Measurements from ENCODE around the gene ZNF391. TPM values are rescaled to one million over a fixed set of nuclear protein-coding genes. Genes with fewer than 3 reads are reported as not detected.

The ZNF391 gene
- total and polyA plus RNA-seq, 2 of the 4 experiments (the other 2 are of a cell fraction) = 0.18 to 0.22 TPM

DNA sequence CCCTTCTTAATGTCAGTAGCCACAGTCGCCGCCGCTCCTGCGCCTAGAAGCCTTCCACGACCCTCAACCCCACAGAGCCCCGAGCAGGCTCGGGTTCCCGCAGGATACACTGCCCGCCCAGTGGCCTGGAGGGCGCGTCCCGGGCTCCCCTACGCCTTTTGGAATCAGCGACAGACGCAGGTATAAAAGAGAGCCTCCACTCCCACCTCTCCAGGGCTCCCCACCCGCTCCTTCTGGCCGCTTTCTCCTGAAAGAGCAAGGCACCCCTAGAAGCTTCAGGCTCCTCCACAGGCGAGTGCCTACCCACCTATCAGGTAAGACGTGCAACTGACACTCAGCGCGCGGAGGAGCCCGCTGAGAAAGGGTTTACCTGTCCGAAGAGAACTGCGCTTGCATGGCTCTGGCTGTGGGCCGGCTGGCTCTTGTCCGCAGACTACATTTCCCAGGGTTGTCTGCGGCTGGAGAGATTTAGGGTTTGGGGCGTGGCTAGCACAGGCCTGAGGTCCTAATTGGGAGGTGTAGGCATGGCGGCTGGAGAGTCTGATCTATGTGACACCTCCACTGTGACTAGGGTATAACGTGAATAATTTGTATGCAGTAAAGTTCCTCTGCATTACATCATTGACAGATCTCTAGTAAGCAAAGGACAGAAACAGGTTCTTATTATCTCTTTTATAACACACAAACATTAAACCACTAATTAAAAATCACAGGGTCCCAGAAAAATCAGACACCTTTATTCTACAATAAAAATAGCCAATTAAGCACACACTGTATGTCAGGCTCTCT lies 13.5 kb upstream of the ZNF391 start:
- 1% methylated on average over 12 of the region's 31 CpGs; no CpG with 5 or more reads in 1 of the 2 experiments for WGBS, 2 experiments (ENCODE audit: extremely low coverage in 2 of 2, insufficient read length in 1 of 2)
- CTCF ChIA-PET = no interaction called here
- in situ Hi-C loops (cut with MboI; ENCODE audit: low sequenced_read_pairs) = no loop called here

More for the DNA sequence above, 13.5 kb upstream of the ZNF391 start:
- Histone ChIP-seq H2BK5ac (ENCODE audit: low read depth, low read length, poor library complexity, severe bottlenecking) (no peak overlapping the region), H2BK20ac (ENCODE audit: low read depth, low read length) (no peak overlapping the region), H4K8ac (ENCODE audit: low read depth in 2 of 2, low read length in 2 of 2) (peak overlapping the region in 1 of 2 experiments; percentile 39; a peak in 2 of 4 replicates), H3K18ac (ENCODE audit: low read depth, low read length) (no peak overlapping the region), H3K14ac (replicated peaks; ENCODE audit: low read depth, low read length) (no peak overlapping the region), H4K91ac (ENCODE audit: insufficient read depth, low read depth, low read length) (no peak overlapping the region), H3K79me1 (ENCODE audit: low read depth in 1 of 2, low read length in 2 of 2) (no peaks in the 10 kb centered on the region), H3K23ac (ENCODE audit: low read depth, low read length) (no peak overlapping the region), H3K4me1 (ENCODE audit: control insufficient read depth, insufficient read depth, low read length) (no peaks in the 10 kb centered on the region), H2BK120ac (ENCODE audit: low read depth, low read length) (no peak overlapping the region), H3K9ac (ENCODE audit: low read depth, low read length) (no peak overlapping the region), H2BK15ac (ENCODE audit: low read depth, low read length) (no peak overlapping the region), H3K4ac (ENCODE audit: low read depth, low read length) (no peak overlapping the region), H3K27ac (ENCODE audit: insufficient read depth, low read length) (no peak overlapping the region), H4K5ac (ENCODE audit: low read depth, low read length) (no peak overlapping the region), H2AFZ (replicated peaks; ENCODE audit: low read length, poor library complexity) (peak overlapping the region; percentile 67), H4K20me1 (ENCODE audit: insufficient read depth, low read length) (no peaks in the 10 kb centered on the region), H3K27me3 (ENCODE audit: control insufficient read depth, insufficient read depth, low read length) (peaks cover 2% of the 10 kb centered on the region; the same call in 1 of the 2 replicates), H2AK9ac (replicated peaks; ENCODE audit: low read depth, low read length, poor library complexity) (no peak overlapping the region), H3K56ac (ENCODE audit: extremely low read depth, insufficient read depth, low read length) (no peak overlapping the region), H3K4me2 (ENCODE audit: low read depth, low read length) (peak overlapping the region; percentile 81), H2AK5ac (ENCODE audit: low read depth, low read length) (no peak overlapping the region), H3K4me3 (ENCODE audit: insufficient read depth, low read depth, low read length) (peak overlapping the region; percentile 52), H3K9me1 (ENCODE audit: insufficient read depth, low read length) (no peaks in the 10 kb centered on the region), H3K9me3 (ENCODE audit: control insufficient read depth, insufficient read depth, low read length) (no peaks in the 10 kb centered on the region), H3K36me3 (ENCODE audit: control insufficient read depth, insufficient read depth, low read length) (no peaks in the 10 kb centered on the region)
- ATAC-seq (ENCODE audit: low read depth) (peak; percentile 95), DNase-seq (peak; percentile 8)
- dilution Hi-C loops (cut with HindIII; ENCODE audit: low sequenced_read_pairs, unreplicated experiment) = no loop called here
- intact Hi-C loops (cut with micrococcal nuclease) = no loop called here
- POLR2A ChIA-PET (ENCODE audit: unreplicated experiment) = no interaction called here
- TF ChIP-seq MXI1 (IDR thresholded peaks at IDR 0.05; ENCODE audit: borderline replicate concordance, low read depth, low read length) (no peak), SMC3 (IDR thresholded peaks at IDR 0.05; ENCODE audit: low read depth, low read length) (no peak), BHLHE40 (IDR thresholded peaks at IDR 0.05; ENCODE audit: low read depth, low read length) (no peak)
- BruUV-seq (replicated peaks) = no TSS peak
